ENCODE results near the gene TAF12. TPM values are rescaled to one million over a fixed set of nuclear protein-coding genes. Genes with fewer than 3 reads are reported as not detected.
"Not testable (repeated sequence)": the region's sequence is repeated elsewhere in the genome, so short reads cannot be mapped to it uniquely, and the experiment has no call there.

The TAF12 gene
- total RNA-seq: 32.2 TPM

GRCh38 chr1:28642847-28643635 lies at the start of gene TAF12:
TAF12 (minus strand) TSS chr1:28643067; CDS start chr1:28622081, 20,986 bp downstream.
- H3K36me3 ChIP-seq: no peaks in the 10 kb centered on the region
- peaks cover 3 to 25% of the 10 kb centered on the region in 2 donors for H3K4me1 ChIP-seq
- H3K27me3 ChIP-seq: no peaks in the 10 kb centered on the region
- H3K9me3 ChIP-seq: no peaks in the 10 kb centered on the region
- DNase-seq (ENCODE audit: low spot score in 2 of 2): peak; percentile 67 to 95
- intact Hi-C loops (cut with DNase I): loop anchor here (1.0 to 10.0 kb wide), 9 partner anchors 25 to 538 kb away; partner anchors contain the start of genes ATP5IF1, DNAJC8, EPB41 and GMEB1
- H3K4me3 ChIP-seq: peak within 1 kb of the TSS; percentile 67 to 76
- peak; percentile 1 to 50 (median 32) for TF ChIP-seq CTCF (IDR thresholded peaks at IDR 0.05)
- H3K27ac ChIP-seq: peak within 1 kb of the TSS; percentile 92

GRCh38 chr1:28691627-28692026 lies 48.8 kb upstream of the TAF12 start:
- H3K4me3 ChIP-seq; H3K9me3 ChIP-seq; H3K4me1 ChIP-seq; DNase-seq (ENCODE audit: low spot score in 2 of 2); H3K27me3 ChIP-seq; intact Hi-C loops (cut with DNase I); H3K27ac ChIP-seq: not testable (repeated sequence)
- peaks cover 29 to 50% of the 10 kb centered on the region in 2 donors for H3K36me3 ChIP-seq

GRCh38 chr1:28684937-28685336 lies 42.1 kb upstream of the TAF12 start:
- Histone ChIP-seq H3K4me3 (no peak overlapping the region), H3K36me3 (peaks cover 17 to 38% of the 10 kb centered on the region in 2 donors), H3K27me3 (no peaks in the 10 kb centered on the region), H3K4me1 (no peaks in the 10 kb centered on the region), H3K9me3 (no peaks in the 10 kb centered on the region), H3K27ac (no peak overlapping the region)
- no peak for TF ChIP-seq CTCF (IDR thresholded peaks at IDR 0.05)
- intact Hi-C loops (cut with DNase I): no loop called here
- no peak for DNase-seq (ENCODE audit: low spot score in 2 of 2)

- DNase-seq (ENCODE audit: low spot score in 2 of 2): no peak
- Histone ChIP-seq H3K27me3 (no peaks in the 10 kb centered on the region), H3K36me3 (peaks cover 17 to 38% of the 10 kb centered on the region in 2 donors), H3K4me3 (no peak overlapping the region), H3K27ac (no peak overlapping the region), H3K9me3 (no peaks in the 10 kb centered on the region), H3K4me1 (no peaks in the 10 kb centered on the region)
- intact Hi-C loops (cut with DNase I): no loop called here
- TF ChIP-seq CTCF (IDR thresholded peaks at IDR 0.05): no peak
Measured at GRCh38 chr1:28682840-28683239, 40.0 kb upstream of the TAF12 start.

- Histone ChIP-seq H3K27me3 (no peaks in the 10 kb centered on the region), H3K4me3 (no peak overlapping the region), H3K9me3 (no peaks in the 10 kb centered on the region), H3K27ac (no peak overlapping the region), H3K36me3 (peaks cover 11 to 22% of the 10 kb centered on the region in 2 donors), H3K4me1 (no peaks in the 10 kb centered on the region)
- TF ChIP-seq CTCF (IDR thresholded peaks at IDR 0.05): no peak
- intact Hi-C loops (cut with DNase I): no loop called here
- no peak for DNase-seq (ENCODE audit: low spot score in 2 of 2)
Measured at GRCh38 chr1:28680151-28680550, 37.3 kb upstream of the TAF12 start.

GRCh38 chr1:28675924-28676257 lies 33.0 kb upstream of the TAF12 start:
- H3K27ac ChIP-seq: no peak overlapping the region
- H3K4me1 ChIP-seq: no peaks in the 10 kb centered on the region
- H3K4me3 ChIP-seq: no peak overlapping the region
- DNase-seq (ENCODE audit: low spot score in 2 of 2): no peak
- no peak for TF ChIP-seq CTCF (IDR thresholded peaks at IDR 0.05)
- intact Hi-C loops (cut with DNase I): no loop called here
- H3K36me3 ChIP-seq: peaks cover under 1 to 2% of the 10 kb centered on the region in 2 donors
- no peaks in the 10 kb centered on the region for H3K9me3 ChIP-seq
- H3K27me3 ChIP-seq: no peaks in the 10 kb centered on the region

- H3K9me3 ChIP-seq; DNase-seq (ENCODE audit: low spot score in 2 of 2): not testable (repeated sequence)
Measured at GRCh38 chr1:28672971-28673370, 30.1 kb upstream of the TAF12 start.

More at GRCh38 chr1:28672971-28673370, 30.1 kb upstream of the TAF12 start:
- H3K4me3 ChIP-seq; H3K36me3 ChIP-seq; H3K4me1 ChIP-seq; H3K27me3 ChIP-seq; intact Hi-C loops (cut with DNase I); H3K27ac ChIP-seq: not testable (repeated sequence)

Data from ascending aorta (tissue), 2 donors.